GM23338 (cell line): ENCODE results near the gene TLE1.

ENCODE experiments used
- EZH2 ChIP-seq: fragments of 200-600 bp; sonication (generic); IDR thresholded peaks from one replicate; pipeline ENCODE4 v1.8.0; 2017; ENCODE audit warnings: antibody characterized with exemption, mild to moderate bottlenecking, low read depth; ENCODE audit not compliant: unreplicated experiment
- POLR2AphosphoS5 ChIP-seq: IDR thresholded peaks from 2 replicates; pipeline ENCODE4 v1.6.1; 2016; ENCODE audit warnings: antibody characterized with exemption, low read depth
- ZNF331 ChIP-seq: fragments of 250-450 bp; sonication (Bioruptor Pico); IDR thresholded peaks from 2 replicates; pipeline ENCODE4 v1.5.0; 2020; ENCODE audit warnings: low read depth, mild to moderate bottlenecking, moderate library complexity
- TF ChIP-seq, protein P1 (sequence below), 2 experiments: fragments of 200-600 bp in 1 of 2; sonication (generic) in 1 of 2; conservative IDR thresholded peaks; 2 replicates each; pipeline versions ENCODE4 v1.5.1 to v1.6.1; 2016 to 2017; ENCODE audit warnings: antibody characterized with exemption in 2 of 2, low read depth in 2 of 2, mild to moderate bottlenecking in 2 of 2, moderate library complexity in 1 of 2

DNA sequence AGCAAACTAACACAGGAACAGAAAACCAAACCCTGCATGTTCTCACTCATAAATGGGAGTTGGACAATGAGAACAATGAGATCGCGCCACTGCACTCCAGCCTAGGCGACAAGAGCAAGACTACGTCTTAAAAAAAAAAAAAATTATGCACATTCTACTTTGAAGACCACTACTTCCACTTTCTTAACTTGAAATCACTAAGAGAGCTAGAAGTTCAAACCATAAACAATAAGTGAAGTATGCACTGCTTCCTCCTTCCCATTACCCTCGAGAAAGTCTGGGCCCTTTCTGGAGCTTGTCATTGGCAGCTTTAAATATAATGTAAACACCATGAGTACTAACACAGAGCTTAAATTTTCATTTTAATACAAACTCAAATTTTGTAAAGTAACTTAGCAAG, 94.9 kb downstream of the TLE1 start:
- TF ChIP-seq, protein P1, sequence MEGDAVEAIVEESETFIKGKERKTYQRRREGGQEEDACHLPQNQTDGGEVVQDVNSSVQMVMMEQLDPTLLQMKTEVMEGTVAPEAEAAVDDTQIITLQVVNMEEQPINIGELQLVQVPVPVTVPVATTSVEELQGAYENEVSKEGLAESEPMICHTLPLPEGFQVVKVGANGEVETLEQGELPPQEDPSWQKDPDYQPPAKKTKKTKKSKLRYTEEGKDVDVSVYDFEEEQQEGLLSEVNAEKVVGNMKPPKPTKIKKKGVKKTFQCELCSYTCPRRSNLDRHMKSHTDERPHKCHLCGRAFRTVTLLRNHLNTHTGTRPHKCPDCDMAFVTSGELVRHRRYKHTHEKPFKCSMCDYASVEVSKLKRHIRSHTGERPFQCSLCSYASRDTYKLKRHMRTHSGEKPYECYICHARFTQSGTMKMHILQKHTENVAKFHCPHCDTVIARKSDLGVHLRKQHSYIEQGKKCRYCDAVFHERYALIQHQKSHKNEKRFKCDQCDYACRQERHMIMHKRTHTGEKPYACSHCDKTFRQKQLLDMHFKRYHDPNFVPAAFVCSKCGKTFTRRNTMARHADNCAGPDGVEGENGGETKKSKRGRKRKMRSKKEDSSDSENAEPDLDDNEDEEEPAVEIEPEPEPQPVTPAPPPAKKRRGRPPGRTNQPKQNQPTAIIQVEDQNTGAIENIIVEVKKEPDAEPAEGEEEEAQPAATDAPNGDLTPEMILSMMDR (conservative IDR thresholded peaks at IDR 0.05; ENCODE audit: low read depth in 2 of 2), result no peak
- TF ChIP-seq POLR2AphosphoS5, result no peak
- TF ChIP-seq ZNF331 (CRISPR knock-in tag), result no peak
- no peak for TF ChIP-seq EZH2
